HepG2 (cell line): ENCODE measurements around the gene MINDY1. TPM values are rescaled to one million over a fixed set of nuclear protein-coding genes. Genes with fewer than 3 reads are reported as not detected.

Experiments
- ATAC-seq: fragments of 200-7000 bp; cut with Tn5 transposase; 3 replicates; pipeline ENCODE4 v1.9.1; 2020; ENCODE audit warnings: mild to moderate bottlenecking, moderate library complexity
- BruUV-seq: library from RNA; stranded (reverse); fragments of 400-500 nt; replicated peaks from 2 replicates; lab custom pipeline; 2021; lab: Mats Ljungman, UMichigan
- CTCF ChIA-PET: fragments of 300-600 bp; formaldehyde crosslinking; extraction: SDS; loops from one replicate; lab custom pipeline; 2021; ENCODE audit warnings: low total read pairs, inconsistent platforms, low intra/inter-chr PET ratio; lab: Yijun Ruan, JAX
- POLR2A ChIA-PET: fragments of 350-600 bp; sonication (Branson Sonifier 250); formaldehyde crosslinking; loops from one replicate; lab custom pipeline; 2020; ENCODE audit warnings: antibody characterized with exemption, inconsistent platforms; lab: Yijun Ruan, JAX
- DNase-seq: peaks from one replicate; pipeline ENCODE4 v3.0.0-alpha.2; 2015; ENCODE audit warnings: low spot score
- FAIRE-seq: peaks from 3 replicates; lab custom pipeline; 2011; peaks lifted over from hg19 to GRCh38; lab: Jason Lieb, UNC
- H2AFZ ChIP-seq: one replicate; pipeline ENCODE4 v1.6.1; 2011; ENCODE audit warnings: low read length, inconsistent platforms
- H3K27ac ChIP-seq: fragments of 300-600 bp; 3 replicates; pipeline ENCODE4 v1.8.0; 2011; ENCODE audit warnings: mixed run types, mild to moderate bottlenecking, mixed read lengths, low read length, inconsistent platforms; ENCODE audit not compliant: insufficient read depth; ENCODE audit errors: extremely low read length
- H3K27me3 ChIP-seq, 2 experiments: fragments of 200-600 bp in 1 of 2; 2 replicates in 1 of 2; 3 replicates in 1 of 2; pipeline versions ENCODE4 v1.6.0 to v1.8.0; 2011; ENCODE audit warnings: low read length in 2 of 2, mild to moderate bottlenecking in 2 of 2, moderate library complexity in 2 of 2, inconsistent platforms in 1 of 2; ENCODE audit not compliant: insufficient read depth in 2 of 2, control insufficient read depth in 1 of 2
- H3K36me3 ChIP-seq, 2 experiments: fragments of 200-600 bp in 1 of 2; replicated peaks in 1 of 2; 2 replicates in 1 of 2; 3 replicates in 1 of 2; pipeline versions ENCODE4 v1.5.1 to v1.8.0; 2011; ENCODE audit warnings: low read length in 2 of 2, inconsistent platforms in 1 of 2; ENCODE audit not compliant: insufficient read depth in 2 of 2, control insufficient read depth in 1 of 2
- H3K4me1 ChIP-seq: 2 replicates; pipeline ENCODE4 v1.5.1; 2012; ENCODE audit warnings: low read length, inconsistent platforms; ENCODE audit not compliant: insufficient read depth
- H3K4me2 ChIP-seq: 2 replicates; pipeline ENCODE4 v1.6.0; 2011; ENCODE audit warnings: low read depth, low read length, inconsistent platforms
- H3K4me3 ChIP-seq, 3 experiments: fragments of 200-600 bp in 1 of 3; sonication (generic), shearing (Covaris generic) in 1 of 3; replicated peaks in 1 of 3; 2 replicates each; pipeline ENCODE4 v1.5.1; 2011 to 2016; ENCODE audit warnings: low read length in 3 of 3, inconsistent platforms in 2 of 3, low read depth in 2 of 3, mild to moderate bottlenecking in 2 of 3, control low read depth in 1 of 3, mixed read lengths in 1 of 3; ENCODE audit not compliant: insufficient read depth in 1 of 3
- H3K79me2 ChIP-seq: one replicate; pipeline ENCODE4 v1.6.1; 2011; ENCODE audit warnings: low read length, inconsistent platforms; ENCODE audit not compliant: insufficient read depth
- H3K9ac ChIP-seq: 2 replicates; pipeline ENCODE4 v1.6.0; 2011; ENCODE audit warnings: mild to moderate bottlenecking, low read depth, low read length, inconsistent platforms; ENCODE audit not compliant: insufficient read depth
- H3K9me3 ChIP-seq: 2 replicates; pipeline ENCODE4 v1.5.1; 2012; ENCODE audit warnings: mild to moderate bottlenecking, low read length
- H4K20me1 ChIP-seq: 2 replicates; pipeline ENCODE4 v1.6.0; 2011; ENCODE audit warnings: inconsistent platforms, mild to moderate bottlenecking, low read length, moderate library complexity; ENCODE audit not compliant: insufficient read depth
- CREB3 ChIP-seq: sonication (generic); formaldehyde crosslinking; IDR thresholded peaks from 2 replicates; pipeline ENCODE4 v1.5.0; 2020; ENCODE audit warnings: missing genetic modification reagents
- HNRNPLL ChIP-seq: fragments of 200-400 bp; formaldehyde crosslinking; IDR thresholded peaks from 2 replicates; pipeline ENCODE4 v1.6.1; 2017; ENCODE audit warnings: mild to moderate bottlenecking, low read depth, low read length; ENCODE audit not compliant: poor library complexity, severe bottlenecking
- ONECUT2 ChIP-seq: sonication (generic); formaldehyde crosslinking; IDR thresholded peaks from 2 replicates; pipeline ENCODE4 v1.4.0; 2020; ENCODE audit warnings: missing genetic modification reagents
- PRPF4 ChIP-seq: fragments of 200-400 bp; formaldehyde crosslinking; IDR thresholded peaks from 2 replicates; pipeline ENCODE4 v1.6.1; 2016; ENCODE audit warnings: low read length, low read depth; ENCODE audit not compliant: poor library complexity, severe bottlenecking
- RBM22 ChIP-seq: fragments of 200-400 bp; formaldehyde crosslinking; optimal IDR thresholded peaks from 2 replicates; pipeline ENCODE3; 2017; ENCODE audit warnings: mild to moderate bottlenecking, low read length, moderate library complexity
- SNAI1 ChIP-seq: sonication (generic); formaldehyde crosslinking; IDR thresholded peaks from 2 replicates; pipeline ENCODE4 v1.5.0; 2020; ENCODE audit warnings: mild to moderate bottlenecking, missing genetic modification reagents, borderline replicate concordance
- THAP11 ChIP-seq: IDR thresholded peaks from 2 replicates; pipeline ENCODE4 v1.6.1; 2016; ENCODE audit warnings: missing biosample characterization, missing genetic modification reagents
- ZNF142 ChIP-seq: sonication (generic); formaldehyde crosslinking; IDR thresholded peaks from 2 replicates; pipeline ENCODE4 v1.4.0; 2020; ENCODE audit warnings: missing genetic modification reagents
- ZNF234 ChIP-seq: sonication (generic); formaldehyde crosslinking; conservative IDR thresholded peaks from 2 replicates; pipeline ENCODE4 v1.5.1; 2020; ENCODE audit warnings: mild to moderate bottlenecking, missing genetic modification reagents
- ZNF563 ChIP-seq: sonication (generic); formaldehyde crosslinking; IDR thresholded peaks from 2 replicates; pipeline ENCODE4 v1.8.0; 2022; ENCODE audit warnings: mild to moderate bottlenecking, moderate library complexity, missing genetic modification reagents
- ZNF614 ChIP-seq: IDR thresholded peaks from 2 replicates; pipeline ENCODE4 v1.6.1; 2018; ENCODE audit warnings: missing biosample characterization, missing genetic modification reagents, inconsistent platforms, borderline replicate concordance
- ZNF768 ChIP-seq: sonication (generic); formaldehyde crosslinking; IDR thresholded peaks from 2 replicates; pipeline ENCODE4 v1.4.0; 2020; ENCODE audit warnings: missing genetic modification reagents
- ZNF83 ChIP-seq: sonication (generic); formaldehyde crosslinking; IDR thresholded peaks from 2 replicates; pipeline ENCODE4 v1.4.0; 2020; ENCODE audit warnings: missing genetic modification reagents, mild to moderate bottlenecking, borderline replicate concordance
- WGBS: methylation state at CpG from one replicate; pipeline ENCODE4 v1.1.6; 2017; ENCODE audit warnings: low lambda C conversion rate; 5-methylcytosine and 5-hydroxymethylcytosine counted together
- in situ Hi-C: cut with HindIII; loops from 2 replicates; pipeline ENCODE4 v1.10.0; 2017; ENCODE audit warnings: low pct_unique_long_range_greater_than_20kb; ENCODE audit not compliant: extremely low pct_ligation_motif_present
- intact Hi-C: fragments of 100-400 bp; cut with micrococcal nuclease; formaldehyde crosslinking; loops from one replicate; pipeline ENCODE4 v1.10.0; 2022; ENCODE audit not compliant: unreplicated experiment
- polyA plus RNA-seq, 8 experiments: library from polyadenylated mRNA; depleted of rRNA in 3 of 8; stranded (reverse) in 7 of 8; unstranded in 1 of 8; fragments of >200 nt; fragmentation: Illumina TruSeq in 4 of 8; extraction: Trizol in 4 of 8; gene quantifications; 2 replicates each; pipeline versions ENCODE4 v1.2.1 to v1.2.3, GENCODE V29; 2011 to 2016; ENCODE audit warnings: low read depth in 4 of 8, missing spikeins in 1 of 8, mixed read lengths in 1 of 8; ENCODE audit not compliant: insufficient read depth in 1 of 8
- total RNA-seq, 5 experiments: library from RNA; depleted of rRNA; stranded (reverse); fragments of >200 nt; fragmentation: Illumina TruSeq; extraction: Trizol; gene quantifications; 2 replicates each; pipeline ENCODE4 v1.2.3, GENCODE V29; 2016; ENCODE audit warnings: low read depth in 1 of 5

MINDY1 gene
- total and polyA plus RNA-seq, 2 of the 13 experiments (the other 11 are each of a cell fraction or from before 2014, with no cell fraction given) = 11.1 to 15.0 TPM

- CTCF ChIA-PET = no interaction called here
- no peaks in the 10 kb centered on the region for H4K20me1 ChIP-seq
- H3K4me3 ChIP-seq = no peak overlapping the region
- H3K4me2 ChIP-seq = no peak overlapping the region
- BruUV-seq = no TSS peak
- H3K79me2 ChIP-seq = no peaks in the 10 kb centered on the region
- H3K27ac ChIP-seq = no peak overlapping the region
- H3K27me3 ChIP-seq = no peaks in the 10 kb centered on the region
- H3K9ac ChIP-seq = no peak overlapping the region
- in situ Hi-C loops = no loop called here
- 79% methylated on average over 1 of the region's 1 CpG for WGBS
- FAIRE-seq (no peak), DNase-seq (no peak), ATAC-seq (no peak)
- TF ChIP-seq CREB3 (no peak), ZNF768 (no peak), ZNF83 (CRISPR knock-in tag) (no peak), ZNF614 (CRISPR knock-in tag) (no peak), ZNF563 (no peak), HNRNPLL (no peak), ONECUT2 (no peak), ZNF234 (no peak), ZNF142 (no peak), SNAI1 (CRISPR knock-in tag) (no peak), PRPF4 (no peak), RBM22 (no peak), THAP11 (CRISPR knock-in tag) (no peak)
- H3K9me3 ChIP-seq = no peaks in the 10 kb centered on the region
- intact Hi-C loops = no loop called here
- POLR2A ChIA-PET = interaction anchor here (0.6 to 1.6 kb wide), 2 partner anchors 15 to 16 kb away, joined by 3 to 6 read pairs; partner anchors contain the start of gene CDC42SE1
- no peak overlapping the region for H2AFZ ChIP-seq
- H3K36me3 ChIP-seq = no peaks in the 10 kb centered on the region
- peaks cover 7% of the 10 kb centered on the region; the same call in 1 of the 2 replicates for H3K4me1 ChIP-seq
These were observed 36.5 kb upstream of the MINDY1 start for GRCh38 chr1:151043163-151043562.
